ENCODE measurements around the gene DGKE.

GRCh38 chr17:56899403-56899802, 65.5 kb downstream of the DGKE start:
- TF ChIP-seq CTCF (IDR thresholded peaks at IDR 0.05) (no peak), POLR2A (IDR thresholded peaks at IDR 0.05) (no peak)
